ENCODE results near the gene STIM2.
"Not testable (repeated sequence)": the region's sequence is repeated elsewhere in the genome, so short reads cannot be mapped to it uniquely, and the experiment has no call there.

DNA sequence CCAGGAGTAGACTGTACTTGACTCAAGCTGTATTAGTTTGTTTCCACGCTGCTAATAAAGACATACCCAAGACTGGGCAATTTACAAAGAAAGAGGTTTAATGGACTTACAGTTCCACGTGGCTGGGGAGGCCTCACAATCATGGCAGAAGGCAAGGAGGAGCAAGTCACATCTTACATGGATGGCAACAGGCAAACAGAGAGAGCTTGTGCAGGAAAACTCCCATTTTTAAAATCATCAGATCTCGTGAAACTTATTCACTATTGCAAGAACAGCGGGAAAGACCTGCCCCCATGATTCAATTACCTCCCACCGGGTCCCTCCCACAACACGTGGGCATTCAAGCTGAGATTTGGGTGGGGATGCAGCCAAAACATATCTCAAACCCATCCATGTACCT is 37.7 kb upstream of the STIM2 start:
- TF ChIP-seq, protein P1, sequence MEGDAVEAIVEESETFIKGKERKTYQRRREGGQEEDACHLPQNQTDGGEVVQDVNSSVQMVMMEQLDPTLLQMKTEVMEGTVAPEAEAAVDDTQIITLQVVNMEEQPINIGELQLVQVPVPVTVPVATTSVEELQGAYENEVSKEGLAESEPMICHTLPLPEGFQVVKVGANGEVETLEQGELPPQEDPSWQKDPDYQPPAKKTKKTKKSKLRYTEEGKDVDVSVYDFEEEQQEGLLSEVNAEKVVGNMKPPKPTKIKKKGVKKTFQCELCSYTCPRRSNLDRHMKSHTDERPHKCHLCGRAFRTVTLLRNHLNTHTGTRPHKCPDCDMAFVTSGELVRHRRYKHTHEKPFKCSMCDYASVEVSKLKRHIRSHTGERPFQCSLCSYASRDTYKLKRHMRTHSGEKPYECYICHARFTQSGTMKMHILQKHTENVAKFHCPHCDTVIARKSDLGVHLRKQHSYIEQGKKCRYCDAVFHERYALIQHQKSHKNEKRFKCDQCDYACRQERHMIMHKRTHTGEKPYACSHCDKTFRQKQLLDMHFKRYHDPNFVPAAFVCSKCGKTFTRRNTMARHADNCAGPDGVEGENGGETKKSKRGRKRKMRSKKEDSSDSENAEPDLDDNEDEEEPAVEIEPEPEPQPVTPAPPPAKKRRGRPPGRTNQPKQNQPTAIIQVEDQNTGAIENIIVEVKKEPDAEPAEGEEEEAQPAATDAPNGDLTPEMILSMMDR (IDR thresholded peaks at IDR 0.05): not testable (repeated sequence)
- TF ChIP-seq ZFX (IDR thresholded peaks at IDR 0.05; ENCODE audit: borderline replicate concordance): not testable (repeated sequence)

Measured in 22Rv1 (cell line).